Activated CD4-positive, alpha-beta T cell treated with anti-CD3 and anti-CD28 coated beads, Interleukin-2, amount 50 U/mL, for 24 hours (primary cell): Measurements from ENCODE around the gene SPTSSA.
"Not testable (repeated sequence)": the region's sequence is repeated elsewhere in the genome, so short reads cannot be mapped to it uniquely, and the experiment has no call there.

ENCODE experiments used
- DNase-seq, 2 donors: peaks; one replicate each; pipeline ENCODE4 v3.0.0-alpha.2; 2020; ENCODE audit warnings: low read depth in 1 of 2, low spot score in 1 of 2

The SPTSSA gene

DNA sequence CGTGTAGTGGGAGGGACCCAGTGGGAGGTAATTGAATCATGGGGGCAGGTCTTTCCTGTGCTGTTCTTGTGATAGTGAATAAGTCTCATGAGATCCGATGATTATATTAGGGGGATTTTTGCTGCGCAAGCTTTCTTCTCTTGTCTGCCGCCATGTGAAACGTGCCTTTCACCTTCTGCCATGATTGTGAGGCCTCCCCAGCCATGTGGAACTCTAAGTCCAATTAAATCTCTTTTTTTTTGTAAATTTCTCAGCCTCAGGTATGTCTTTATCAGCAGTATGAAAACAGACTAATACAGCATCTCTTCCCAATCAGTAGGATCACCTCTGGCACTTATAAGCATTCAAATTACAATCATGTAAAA, 34.0 kb downstream of the SPTSSA start:
- not testable (repeated sequence) for DNase-seq

DNA sequence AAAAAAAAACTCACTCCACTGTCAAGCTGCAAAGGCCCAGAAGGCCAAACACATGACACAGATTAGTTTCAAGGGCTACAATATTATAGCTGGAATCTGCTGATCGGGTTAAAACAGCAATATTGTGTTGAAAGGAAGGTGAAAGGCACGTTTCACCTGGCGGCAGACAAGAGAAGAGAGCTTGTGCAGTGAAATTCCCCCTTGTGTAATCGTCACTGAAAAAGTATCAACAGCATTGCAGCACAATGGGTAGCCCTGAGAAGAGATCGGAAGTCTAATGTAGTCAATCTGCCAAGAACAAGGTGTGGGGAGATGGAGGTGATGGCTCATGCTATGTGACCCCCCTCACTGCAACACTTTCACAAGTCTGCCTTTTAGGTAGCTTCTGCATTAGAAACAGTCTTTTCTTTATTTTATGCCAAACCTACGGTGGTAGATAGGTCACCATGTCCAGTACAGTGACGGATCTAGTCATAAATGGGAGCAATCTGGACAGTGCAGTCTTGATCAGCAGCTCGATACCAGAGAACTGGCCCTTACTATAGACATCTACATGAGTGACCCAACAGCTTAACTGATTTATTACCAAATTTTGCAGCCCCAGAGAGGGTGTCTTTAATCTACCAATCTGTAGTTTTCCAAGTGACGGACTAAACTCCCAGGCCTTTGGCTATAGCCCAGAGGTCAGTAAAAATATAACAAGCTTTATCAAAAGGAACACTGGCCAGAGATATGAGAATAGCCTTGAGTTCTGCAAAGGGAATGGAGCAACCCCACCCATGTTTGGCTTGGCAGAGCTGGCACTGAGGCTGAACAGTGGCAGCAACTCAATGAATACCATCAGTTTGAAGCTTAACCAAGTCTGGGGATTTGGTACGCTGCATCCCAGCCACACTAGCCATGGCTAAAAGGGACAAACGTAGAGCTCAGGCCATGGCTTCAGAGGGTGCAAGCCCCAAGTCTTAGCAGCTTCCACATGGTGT, 35.4 kb downstream of the SPTSSA start:
- no peak for DNase-seq

DNA sequence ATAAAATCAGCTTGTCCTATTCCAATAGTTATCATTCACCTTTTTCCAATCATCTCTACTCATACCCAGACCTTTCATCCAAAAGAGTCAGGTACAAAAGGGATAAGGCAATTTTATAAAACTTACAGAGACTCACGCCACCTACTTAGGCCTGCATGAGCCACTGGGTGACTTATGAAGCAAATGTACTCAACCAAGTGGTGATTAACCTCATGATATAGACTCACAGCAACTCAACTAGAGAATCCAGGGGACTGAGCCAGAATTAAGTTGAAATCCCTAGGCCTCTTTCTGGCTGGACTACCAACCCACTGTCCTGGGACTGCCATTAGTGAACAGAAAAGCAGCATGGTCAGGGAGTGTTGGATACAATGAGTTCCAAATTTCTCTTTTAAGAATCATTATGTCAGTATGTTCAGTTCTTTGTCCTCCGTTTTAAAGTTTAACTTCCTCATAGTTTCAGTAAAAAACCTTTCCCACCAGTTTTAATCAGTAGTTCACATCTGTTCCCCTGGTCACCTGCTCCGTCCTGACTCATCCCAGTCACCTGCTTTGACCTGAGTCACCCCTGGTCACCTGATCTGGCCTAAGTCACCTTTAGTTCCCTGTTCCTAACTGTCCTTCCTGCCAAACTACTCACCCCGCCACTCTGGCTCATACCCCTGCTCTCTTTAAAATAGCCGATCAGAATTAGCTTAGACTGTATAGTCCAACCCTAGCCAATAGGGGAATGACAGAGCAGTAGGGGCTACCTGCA, 36.8 kb downstream of the SPTSSA start:
- DNase-seq = no peak

DNA sequence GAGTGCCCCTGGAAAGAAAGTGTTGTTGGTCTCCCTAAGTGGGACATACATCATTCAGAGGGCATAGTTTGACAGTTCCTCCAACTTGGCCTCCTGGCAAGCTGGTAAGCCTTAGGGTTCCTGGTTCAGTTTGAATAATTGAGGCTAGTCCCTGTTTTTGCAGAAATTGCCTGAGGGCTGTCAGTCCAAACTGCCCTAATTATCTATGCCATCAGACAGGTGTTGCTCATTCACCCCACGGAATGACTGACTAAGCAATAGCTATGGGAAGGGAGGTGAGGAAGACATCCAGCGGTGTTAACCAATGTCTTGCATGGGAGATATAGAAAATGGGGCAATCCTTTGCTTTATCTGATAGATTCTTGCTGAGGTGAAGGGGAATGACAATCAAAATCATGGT, 37.6 kb downstream of the SPTSSA start:
- DNase-seq = no peak

DNA sequence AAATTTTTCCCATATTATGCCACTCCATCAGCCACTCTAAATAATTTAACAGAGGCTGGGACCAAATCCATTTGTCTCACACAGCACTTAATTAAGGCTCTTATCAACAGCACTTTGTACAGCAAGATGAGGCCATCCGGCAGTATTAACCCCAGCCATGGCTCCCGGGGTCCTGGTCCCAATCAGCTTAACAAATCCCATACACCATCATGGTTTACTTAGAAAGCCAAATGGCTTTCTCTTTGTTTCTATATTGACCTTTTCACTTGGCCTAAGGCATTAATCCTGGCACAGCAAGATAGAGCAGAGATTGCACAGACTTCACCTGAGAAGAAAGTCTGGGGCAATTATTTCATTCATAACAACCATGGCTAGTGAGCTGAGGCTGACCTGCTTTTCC, 38.6 kb downstream of the SPTSSA start:
- no peak for DNase-seq

DNA sequence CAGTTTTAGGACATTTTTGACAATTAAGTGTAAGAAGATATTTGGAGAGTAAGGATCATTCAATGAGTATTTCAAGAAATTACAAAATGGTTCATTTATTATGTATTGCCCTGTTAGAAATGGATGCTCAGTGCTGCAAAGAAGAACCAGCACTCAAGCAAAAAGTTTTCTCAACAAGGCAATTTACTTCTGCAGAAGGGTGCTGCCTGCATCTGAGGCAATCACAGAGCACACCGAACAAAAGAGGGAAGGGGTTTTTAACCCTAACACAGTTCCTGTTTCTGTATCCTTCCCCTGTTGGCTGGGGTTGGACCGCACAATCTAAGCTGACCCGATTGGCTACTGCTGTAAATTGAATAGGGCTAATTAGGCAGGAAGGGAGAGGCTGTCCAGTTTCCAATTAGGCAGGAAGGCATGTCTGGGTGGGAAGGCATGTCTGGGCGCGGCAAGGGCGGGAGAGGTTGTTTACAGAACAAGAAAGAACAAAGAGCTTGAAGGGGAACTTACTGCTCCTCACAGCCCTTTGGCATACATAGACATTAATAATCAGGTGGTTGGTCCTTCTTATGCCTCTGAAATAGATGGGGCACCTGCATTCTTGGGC, 41.4 kb downstream of the SPTSSA start:
- DNase-seq = no peak

DNA sequence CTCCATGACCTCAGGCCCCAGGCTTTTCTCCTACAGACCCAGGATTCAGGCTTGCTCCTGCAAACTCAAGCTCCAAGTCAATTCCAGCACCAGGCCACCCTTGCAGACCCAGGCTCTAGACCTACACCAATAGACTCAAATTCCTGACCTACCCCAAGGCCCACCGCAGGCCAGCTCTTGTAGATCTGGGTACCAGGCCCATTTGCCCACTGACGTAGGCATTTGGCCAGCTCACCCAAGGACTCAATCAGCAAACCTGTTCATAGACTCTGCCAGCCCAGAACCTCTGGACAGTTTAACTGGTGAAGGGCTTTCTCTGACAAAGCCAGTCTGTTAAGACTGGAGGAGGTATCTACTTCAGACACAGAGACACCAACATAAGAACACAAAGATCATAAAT, 52.3 kb downstream of the SPTSSA start:
- no peak for DNase-seq

DNA sequence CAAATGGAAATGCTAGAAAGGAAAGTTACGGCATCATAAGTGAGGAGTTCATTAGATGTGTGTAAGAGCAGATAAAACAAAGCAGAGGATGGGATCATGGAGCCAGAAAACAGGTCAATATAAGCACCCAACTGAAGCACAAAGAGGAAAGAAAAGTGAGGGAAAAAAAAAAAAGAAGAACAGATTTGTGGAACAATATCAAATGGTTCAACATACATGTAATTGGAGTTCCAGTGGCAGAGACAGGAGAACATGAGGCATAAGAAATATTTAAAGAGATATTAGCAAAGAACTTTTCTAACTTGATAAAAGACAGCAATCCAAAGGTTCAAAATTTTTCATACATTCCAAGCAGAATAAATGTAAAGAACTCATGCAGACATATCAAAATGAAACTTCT, 54.1 kb downstream of the SPTSSA start:
- no peak for DNase-seq

DNA sequence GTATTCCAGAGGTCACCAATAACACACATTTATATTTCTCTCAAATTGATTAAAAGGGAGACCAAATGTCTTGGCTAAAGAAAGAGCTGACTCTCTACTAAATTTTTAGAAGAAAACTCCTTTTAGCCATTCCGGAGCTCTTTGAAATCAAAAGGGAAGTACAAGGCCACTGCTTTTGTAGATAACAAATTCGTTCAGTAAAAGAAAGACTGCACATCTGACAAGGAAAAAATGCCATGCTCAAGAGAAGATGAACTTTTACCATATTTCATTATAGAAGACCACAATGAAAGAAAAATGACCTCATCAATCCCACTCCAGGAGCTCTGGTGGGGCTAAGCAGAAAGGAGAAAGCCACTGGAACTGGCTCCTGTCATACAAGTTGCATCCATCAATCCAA, 57.6 kb downstream of the SPTSSA start:
- DNase-seq = no peak

DNA sequence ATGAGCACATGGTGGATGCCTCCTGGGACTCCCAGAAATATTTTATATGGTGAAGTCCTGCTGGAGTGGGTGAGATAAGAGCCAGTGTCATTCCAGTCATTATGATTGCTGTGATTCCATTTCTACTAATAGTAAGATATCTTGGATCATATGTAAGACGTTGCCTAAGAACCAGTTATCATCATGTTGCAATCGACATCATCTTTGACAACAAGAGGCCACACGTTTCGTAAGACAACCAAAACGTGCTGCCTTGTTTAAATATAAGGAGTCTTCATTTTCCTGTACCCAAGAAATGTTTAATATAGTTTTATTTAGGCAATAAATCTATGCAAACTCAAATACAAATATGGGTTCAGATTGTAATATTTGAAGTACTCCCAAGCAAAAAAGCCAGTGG, 58.4 kb downstream of the SPTSSA start:
- no peak for DNase-seq

DNA sequence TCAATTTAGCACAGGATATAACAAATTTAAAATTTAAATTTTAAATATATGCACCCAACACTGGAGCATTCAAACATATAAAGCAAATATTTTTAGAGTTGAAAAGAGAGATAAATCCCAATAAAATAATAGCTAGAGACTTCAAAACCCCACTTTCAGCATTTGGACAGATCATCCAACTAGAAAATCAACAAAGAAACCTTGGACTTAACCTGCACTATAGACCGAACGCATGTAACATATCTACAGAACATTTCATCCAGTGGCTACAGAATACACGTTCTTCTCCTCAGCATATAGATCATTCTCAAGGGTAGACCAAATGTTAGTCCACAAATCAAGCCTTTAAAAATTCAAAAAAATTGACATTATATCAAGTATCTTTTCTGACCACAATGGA, 64.0 kb downstream of the SPTSSA start:
- DNase-seq = no peak

DNA sequence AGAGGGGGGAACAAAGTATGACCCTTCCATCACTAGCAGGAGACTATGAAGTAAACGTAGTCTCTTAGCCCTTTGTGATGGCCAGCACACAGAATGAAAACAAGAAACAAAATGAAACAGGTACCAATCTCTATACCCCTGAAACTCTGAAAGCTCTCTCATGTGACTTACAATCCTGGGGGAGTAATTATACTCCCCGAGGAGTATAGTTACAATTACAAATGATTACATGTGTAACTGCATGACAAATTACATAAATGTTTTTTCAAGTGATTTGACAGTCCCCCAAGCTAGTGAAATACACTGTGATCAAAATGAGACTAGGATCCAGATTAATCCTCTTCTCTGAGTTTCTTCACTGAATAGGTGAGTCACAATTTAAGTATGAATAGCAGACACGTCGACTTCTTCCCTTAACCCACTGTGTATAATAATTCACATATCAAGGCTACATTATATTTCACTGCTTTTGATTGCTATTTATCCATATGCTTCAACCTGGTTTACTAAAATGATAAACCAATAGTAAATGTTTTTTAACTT, 74.0 kb downstream of the SPTSSA start:
- no peak for DNase-seq

DNA sequence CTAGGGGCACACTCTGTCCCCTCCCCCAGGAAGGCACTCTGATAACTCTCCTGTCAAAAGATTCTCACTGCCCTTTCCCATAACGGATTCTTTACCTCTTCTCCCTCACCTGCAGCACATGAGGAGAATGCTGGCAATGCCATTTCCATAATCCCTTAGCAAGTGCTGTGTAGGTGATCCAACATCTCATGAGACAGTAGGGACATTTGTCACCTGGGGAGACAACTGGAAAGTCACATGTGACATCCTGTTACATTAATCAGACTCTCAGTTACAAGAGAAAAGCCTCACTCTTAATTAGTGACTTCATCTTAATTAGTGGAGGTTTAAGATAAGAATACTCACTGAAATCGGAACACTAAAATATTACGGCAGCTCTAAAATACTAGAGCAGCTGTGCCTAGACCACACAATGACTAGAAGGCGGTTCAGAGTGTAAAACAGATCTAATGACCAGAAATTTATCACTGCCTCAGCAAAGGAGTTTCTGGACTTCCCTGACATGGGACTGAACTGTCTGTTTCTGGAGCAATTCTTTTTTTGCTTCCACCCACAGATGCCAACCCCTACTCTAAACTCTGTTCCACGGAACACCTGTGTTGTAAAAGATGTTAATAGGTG, 75.1 kb downstream of the SPTSSA start:
- DNase-seq = no peak

DNA sequence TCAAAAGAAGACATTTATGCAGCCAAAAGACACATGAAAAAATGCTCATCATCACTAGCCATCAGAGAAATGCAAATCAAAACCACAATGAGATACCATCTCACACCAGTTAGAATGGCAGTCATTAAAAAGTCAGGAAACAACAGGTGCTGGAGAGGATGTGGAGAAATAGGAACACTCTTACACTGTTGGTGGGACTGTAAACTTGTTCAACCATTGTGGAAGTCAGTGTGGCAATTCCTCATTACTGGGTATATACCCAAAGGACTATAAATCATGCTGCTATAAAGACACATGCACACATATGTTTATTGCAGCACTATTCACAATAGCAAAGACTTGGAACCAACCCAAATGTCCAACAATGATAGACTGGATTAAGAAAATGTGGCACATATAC, 76.2 kb downstream of the SPTSSA start:
- DNase-seq = not testable (repeated sequence)

DNA sequence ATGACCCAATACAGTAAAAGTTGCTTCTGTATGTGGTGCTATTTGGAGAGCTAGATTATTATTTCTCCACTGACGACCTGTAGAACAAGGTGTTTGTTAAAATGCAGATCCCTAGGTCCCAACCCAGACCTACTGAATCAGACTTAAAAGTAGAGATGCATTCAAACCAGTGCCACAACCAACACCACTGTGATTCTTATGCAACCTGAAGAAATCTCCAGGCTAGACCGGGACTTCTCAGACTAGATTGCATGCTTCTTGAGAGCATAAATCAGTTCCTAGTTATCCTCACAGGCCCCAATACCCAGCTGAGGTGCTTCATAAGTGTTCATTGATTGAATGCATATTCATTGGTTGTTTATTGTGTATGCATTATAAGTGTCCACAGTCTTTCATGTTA, 78.2 kb downstream of the SPTSSA start:
- DNase-seq = no peak
